GM18502 (cell line): ENCODE data around the gene MEGF8.

ENCODE experiments used
- ATAC-seq: cut with Tn5 transposase; IDR thresholded peaks from one replicate; pipeline ENCODE4 v1.9.1; 2021; ENCODE audit warnings: mild to moderate bottlenecking; ENCODE audit not compliant: unreplicated experiment, poor library complexity

Gene MEGF8

DNA sequence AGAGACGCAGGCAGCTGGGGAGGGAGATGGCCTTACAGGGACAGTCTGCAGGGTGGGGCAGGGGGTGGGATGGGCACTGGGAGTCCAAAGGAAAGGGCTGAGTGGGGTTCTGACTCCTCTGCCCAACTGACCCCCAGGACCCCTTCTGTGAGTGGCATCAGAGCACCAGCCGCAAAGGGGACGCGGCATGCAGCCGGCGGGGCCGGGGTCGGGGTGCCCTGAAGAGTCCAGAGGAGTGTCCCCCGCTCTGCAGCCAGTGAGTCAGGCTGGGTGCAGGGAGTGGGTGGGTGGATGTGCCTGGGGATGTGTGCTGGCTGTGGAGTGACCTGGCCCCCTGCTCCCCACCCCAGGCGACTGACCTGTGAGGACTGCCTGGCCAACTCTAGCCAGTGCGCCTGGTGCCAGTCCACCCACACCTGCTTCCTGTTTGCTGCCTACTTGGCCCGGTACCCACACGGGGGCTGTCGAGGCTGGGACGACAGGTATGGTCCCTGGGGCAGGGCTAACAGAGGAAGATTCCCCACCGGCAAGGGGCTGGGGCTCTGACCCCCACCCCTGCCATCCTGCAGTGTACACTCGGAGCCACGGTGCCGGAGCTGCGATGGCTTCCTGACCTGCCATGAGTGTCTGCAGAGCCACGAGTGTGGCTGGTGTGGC lies 25.8 kb downstream of the MEGF8 start:
- no peak for ATAC-seq

DNA sequence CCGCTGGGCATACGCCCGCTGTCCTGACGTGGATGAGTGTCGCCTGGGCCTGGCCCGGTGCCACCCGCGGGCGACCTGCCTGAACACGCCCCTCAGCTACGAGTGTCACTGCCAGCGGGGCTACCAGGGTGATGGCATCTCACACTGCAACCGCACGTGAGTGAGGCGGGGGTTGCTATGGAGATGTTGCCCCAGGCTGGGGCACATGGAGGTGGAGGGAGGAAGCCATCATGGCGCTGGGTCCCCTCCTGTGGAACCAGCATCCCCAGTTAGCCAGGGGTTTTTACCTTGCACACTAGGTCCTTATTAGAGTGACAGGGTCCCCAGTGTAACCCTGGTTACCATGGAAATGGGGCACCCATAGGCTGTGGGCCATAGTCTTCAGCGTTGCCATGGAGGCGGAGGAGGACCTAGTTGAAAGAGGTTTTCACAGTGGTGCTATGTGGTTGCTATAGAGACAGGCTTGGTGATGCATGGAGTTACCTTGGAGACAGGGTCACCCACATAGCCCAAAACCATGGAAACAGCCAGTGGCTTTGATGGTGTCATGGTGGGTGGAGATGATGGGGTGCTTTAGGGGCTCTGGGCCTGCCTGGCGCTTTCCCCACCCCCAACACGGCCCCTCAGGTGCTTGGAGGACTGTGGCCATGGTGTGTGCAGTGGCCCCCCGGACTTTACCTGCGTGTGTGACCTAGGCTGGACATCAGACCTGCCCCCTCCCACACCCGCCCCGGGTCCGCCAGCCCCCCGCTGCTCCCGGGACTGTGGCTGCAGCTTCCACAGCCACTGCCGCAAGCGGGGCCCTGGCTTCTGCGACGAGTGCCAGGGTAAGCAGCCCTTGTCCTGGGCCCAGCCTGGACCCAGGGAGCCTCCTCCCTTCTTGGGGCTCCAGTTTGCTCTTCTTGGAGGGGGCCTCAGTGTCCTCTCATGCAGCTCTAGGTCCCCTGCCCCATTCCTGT lies 27.1 kb downstream of the MEGF8 start:
- ATAC-seq = no peak

DNA sequence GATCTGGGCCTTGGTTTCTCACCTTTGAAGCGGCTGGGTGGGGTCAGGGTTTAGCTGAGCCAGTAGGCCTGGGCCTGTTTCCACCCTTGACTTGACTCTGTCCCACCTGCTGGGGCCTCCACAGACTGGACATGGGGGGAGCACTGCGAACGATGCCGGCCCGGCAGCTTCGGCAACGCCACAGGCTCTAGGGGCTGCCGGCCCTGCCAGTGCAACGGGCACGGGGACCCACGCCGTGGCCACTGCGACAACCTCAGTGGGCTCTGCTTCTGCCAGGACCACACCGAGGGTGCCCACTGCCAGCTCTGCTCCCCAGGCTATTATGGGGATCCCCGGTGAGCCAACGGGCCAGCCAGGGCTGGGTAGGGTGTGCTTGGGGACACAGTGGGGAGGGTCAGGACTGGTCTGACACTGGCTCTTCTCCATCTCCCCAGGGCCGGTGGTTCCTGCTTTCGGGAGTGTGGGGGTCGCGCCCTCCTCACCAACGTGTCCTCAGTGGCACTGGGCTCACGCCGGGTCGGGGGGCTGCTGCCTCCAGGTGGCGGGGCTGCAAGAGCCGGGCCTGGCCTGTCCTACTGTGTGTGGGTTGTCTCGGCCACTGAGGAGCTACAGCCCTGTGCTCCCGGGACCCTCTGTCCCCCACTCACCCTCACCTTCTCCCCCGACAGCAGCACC lies 28.0 kb downstream of the MEGF8 start:
- no peak for ATAC-seq

DNA sequence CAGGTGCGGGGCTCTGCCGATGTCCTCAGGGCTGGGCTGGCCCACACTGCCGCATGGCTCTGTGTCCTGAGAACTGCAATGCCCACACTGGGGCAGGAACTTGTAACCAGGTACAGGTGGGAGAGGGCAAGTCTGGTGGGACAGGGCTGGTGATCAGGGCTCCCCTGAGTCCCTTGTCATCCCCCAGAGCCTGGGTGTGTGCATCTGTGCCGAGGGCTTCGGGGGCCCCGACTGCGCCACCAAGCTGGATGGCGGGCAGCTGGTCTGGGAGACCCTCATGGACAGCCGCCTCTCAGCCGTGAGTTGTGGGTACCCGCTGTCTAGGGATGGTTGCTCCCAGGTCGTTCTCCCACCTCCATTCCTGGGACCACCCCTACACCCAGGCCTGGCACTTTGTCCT lies 30.5 kb downstream of the MEGF8 start:
- ATAC-seq = no peak

DNA sequence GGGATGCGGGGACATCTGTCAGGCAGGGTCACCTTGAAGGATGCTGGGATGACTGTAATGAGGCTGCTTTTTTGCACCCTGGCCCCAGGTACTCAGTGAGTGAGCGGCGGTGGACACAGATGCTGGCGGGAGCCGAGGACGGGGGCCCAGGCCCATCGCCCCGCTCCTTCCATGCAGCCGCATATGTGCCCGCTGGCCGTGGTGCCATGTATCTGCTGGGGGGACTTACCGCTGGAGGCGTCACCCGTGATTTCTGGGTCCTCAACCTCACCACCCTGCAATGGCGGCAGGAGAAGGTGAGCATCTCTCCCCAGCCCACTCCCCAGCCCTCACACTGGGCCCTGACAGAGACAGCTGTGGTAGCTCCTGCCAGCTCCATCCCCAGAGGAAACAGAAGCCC lies 31.3 kb downstream of the MEGF8 start:
- no peak for ATAC-seq

DNA sequence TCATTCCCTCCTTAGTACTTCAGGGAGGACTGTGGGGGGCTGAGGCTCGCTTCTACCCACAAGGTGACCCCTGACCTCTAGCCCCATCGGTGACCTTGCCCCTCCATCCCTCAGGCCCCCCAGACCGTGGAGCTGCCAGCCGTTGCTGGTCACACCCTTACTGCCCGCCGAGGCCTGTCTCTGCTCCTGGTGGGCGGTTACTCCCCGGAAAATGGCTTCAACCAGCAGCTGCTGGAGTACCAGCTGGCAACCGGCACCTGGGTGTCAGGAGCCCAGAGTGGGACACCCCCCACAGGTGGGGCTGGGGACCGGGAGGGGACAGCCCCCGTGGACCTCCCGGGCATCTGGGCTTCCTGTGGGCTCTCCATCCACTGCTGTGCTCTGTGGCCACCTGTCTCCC lies 31.9 kb downstream of the MEGF8 start:
- ATAC-seq = no peak

DNA sequence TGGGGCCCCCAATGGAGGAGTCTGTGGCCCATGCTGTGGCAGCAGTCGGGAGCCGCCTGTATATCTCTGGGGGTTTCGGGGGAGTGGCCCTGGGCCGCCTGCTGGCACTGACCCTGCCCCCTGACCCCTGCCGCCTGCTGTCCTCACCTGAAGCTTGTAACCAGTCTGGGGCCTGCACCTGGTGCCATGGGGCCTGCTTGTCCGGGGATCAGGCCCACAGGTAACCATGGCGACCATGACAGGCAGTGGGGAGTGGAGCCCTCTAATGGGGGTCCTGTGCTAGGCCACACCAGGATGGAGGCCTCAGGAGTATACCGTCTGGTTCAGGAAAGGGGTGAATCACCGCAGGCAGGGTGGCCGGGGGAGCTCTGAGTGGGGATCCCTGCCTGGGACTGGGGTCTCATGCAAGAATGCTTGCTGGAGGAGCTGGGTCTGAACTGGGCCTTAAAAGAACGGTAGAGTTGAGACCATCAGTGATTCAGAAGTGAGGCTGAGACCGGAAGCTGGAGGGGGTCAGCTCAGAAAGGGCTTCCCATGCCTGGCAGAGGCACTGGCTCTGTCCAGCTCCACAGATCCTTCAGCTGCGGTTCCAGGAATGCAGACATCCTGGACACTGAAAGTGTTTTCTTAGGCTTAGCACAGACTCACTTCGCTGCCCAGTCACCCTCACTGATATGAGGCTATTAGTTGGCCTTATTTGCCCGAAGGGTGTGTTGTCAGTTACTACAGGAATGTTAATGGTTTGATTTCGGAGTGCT lies 35.5 kb downstream of the MEGF8 start:
- ATAC-seq = no peak

DNA sequence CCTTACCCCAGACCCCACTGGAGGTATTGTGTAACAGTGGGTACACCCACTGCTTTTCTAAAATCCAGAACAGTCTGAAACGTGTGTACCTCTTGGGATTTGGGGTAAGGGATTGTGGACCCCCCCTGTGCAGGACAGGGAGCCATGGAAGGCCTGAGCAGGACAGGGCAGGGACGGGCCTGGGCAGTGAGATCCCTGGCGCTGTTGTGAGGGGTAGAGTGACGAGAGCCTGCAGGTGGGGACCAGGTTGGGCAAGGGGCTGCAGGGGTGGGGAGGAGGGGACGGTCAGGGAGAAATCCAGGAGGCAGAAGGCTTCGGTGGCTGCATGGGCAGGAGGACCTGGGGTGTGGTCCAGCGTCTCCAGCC lies 36.1 kb downstream of the MEGF8 start:
- no peak for ATAC-seq

DNA sequence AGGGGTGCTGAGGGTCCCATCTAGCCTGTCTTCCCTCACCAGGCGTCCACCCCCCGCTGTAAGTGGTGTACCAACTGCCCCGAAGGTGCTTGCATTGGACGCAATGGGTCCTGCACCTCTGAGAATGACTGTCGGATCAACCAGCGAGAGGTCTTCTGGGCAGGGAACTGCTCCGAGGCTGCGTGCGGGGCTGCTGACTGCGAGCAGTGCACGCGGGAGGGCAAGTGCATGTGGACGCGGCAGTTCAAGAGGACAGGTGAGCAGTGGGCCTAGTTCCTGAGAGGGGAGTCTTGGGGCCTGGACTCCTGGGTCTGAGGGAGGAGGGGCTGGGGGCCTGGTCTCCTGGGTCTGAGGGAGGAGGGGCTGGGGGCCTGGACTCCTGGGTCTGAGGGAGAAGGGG lies 36.9 kb downstream of the MEGF8 start:
- no peak for ATAC-seq

DNA sequence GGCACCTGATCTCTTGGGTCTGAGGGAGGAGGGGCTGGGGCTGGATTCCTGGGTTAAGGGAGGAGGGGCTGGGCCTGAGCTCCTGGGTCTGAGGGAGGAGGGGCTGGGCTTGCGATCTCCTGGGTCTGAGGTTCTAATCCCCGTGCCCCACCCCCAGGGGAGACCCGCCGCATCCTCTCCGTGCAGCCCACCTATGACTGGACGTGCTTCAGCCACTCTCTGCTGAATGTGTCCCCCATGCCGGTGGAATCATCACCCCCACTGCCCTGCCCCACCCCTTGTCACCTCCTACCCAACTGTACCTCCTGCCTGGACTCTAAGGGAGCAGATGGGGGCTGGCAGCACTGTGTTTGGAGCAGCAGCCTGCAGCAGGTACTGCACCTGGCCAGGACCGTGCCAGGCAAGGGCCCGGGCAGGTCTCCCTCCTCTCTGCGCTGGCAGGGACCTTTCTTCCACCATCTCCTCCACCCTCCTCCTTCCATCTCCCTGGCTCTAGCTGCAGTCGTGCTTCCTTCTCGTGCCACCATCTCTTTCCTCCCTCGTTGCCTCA lies 37.5 kb downstream of the MEGF8 start:
- ATAC-seq = no peak

DNA sequence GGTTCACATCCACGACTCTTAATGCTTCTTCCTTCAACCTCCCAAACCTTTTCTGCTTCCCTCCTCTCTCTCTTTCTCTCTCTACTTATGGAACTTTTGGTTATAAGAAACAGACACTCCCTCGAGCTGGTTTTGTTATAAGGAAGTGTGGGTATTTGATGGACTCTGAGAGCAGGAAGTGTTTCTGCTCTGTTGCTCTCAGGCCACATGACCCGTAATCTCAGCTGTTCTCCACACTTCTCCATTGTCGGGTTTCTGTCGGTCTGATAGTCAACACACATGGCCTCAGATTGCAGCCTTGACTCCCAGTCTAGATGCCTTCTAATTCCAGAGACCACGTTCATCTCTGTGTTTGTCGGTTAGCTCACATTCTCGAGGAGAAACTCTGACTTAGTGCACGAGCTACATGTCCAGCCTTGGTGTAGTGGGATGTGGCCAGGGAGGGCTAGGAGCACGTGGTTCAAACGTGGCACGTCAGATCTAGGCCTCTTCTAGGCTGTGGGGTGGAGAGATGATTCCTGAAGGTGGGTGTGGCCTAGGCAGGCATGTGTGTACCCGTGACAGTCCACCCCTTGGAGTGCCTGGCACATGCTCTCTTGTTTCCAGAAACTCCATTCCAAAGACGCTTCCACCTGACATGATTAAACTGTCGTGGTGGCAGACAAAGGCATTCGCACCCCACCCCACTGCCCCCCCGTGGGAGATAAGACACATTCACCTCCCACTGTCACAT lies 38.3 kb downstream of the MEGF8 start:
- no peak for ATAC-seq

DNA sequence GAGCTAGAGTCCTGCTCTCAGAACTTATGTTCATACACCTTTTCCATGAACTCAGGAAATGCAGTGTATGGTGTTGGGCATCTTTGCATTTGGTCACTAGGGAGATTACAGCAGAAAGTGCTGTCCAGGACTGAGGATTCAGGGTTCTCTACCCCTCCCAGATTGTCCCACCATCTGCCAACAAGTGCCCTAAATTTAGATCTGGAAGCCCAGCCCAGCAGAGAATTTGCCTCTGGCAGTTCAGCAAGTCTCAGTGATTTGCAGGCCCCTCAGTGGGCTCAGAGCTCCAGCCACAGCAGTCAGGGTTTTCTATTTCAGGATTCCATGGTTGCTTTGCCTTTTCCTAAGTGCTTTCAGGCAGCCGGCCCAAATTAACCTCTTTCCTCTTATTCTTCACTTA lies 41.2 kb downstream of the MEGF8 start:
- ATAC-seq = no peak

DNA sequence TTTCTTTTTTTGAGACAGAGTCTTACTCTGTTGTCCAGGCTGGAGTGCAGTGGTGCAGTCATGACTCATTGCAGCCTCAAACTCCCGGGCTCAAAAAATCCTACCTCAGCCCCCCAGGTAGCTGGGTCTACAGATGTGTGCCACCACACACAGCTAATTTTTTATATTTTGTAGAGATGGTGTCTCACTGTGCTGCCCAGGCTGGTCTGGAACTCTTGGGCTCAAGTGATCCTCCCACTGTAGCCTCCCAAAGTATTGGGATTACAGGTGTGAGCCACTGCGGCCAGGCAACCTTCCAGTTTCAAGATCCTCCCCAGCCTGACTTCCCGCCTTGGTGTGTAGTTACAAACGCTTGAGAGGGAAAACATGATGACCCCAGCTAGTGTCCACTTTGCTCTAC lies 42.5 kb downstream of the MEGF8 start:
- no peak for ATAC-seq

DNA sequence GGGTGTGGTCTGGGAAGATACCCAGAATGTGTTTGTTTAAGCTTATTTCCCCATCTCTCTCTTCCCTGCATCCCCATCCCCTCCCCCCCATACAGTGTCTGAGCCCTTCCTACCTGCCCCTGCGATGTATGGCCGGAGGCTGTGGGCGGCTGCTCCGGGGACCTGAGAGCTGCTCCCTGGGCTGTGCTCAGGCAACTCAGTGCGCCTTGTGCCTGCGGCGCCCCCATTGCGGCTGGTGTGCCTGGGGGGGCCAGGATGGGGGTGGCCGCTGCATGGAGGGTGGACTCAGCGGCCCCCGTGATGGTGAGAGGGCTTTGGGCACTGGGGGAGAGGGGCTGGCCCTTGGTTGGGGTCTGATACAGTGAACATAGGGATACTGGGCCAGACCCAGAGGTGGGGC lies 42.9 kb downstream of the MEGF8 start:
- ATAC-seq = no peak

DNA sequence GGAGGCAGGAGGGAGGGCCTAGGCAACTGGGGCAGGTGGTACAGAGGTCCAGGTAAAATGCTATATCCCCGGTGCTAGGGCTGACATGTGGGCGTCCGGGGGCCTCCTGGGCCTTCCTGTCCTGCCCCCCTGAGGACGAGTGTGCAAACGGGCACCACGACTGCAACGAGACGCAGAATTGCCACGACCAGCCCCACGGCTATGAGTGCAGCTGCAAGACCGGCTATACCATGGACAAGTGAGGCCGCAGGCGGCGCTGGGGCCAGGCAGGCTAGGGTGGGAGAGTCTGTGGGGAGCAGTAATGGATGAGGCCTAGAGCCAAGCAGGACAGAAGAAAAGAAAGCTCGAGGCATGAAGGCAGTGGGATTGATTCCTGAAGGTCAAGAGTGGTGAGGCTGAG lies 43.3 kb downstream of the MEGF8 start:
- ATAC-seq = no peak

DNA sequence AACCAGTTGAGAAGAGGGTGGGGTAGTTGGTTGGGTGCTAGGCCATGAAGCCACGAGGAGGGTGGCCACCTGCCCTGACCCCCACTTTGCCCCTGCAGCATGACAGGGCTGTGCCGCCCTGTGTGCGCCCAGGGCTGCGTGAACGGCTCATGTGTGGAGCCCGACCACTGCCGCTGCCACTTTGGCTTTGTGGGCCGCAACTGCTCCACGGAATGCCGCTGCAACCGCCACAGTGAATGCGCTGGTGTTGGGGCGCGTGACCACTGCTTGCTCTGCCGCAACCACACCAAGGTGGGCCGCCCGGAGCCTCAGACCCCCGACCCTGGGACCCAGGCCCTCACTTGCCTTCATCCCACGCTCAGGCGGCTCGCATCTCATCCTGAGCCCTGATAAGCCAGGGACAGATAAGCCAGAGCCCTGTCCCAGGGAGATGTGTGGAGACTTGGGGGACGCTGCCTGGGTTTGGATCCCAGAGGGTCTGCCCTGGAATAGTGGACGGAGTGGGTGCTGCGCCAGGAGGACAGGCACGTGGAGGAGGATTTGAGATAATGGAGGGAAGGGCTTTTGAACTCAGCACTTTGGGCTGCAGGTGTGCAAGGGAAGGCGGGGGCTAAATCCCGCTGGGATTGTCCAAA lies 44.1 kb downstream of the MEGF8 start:
- ATAC-seq = no peak

DNA sequence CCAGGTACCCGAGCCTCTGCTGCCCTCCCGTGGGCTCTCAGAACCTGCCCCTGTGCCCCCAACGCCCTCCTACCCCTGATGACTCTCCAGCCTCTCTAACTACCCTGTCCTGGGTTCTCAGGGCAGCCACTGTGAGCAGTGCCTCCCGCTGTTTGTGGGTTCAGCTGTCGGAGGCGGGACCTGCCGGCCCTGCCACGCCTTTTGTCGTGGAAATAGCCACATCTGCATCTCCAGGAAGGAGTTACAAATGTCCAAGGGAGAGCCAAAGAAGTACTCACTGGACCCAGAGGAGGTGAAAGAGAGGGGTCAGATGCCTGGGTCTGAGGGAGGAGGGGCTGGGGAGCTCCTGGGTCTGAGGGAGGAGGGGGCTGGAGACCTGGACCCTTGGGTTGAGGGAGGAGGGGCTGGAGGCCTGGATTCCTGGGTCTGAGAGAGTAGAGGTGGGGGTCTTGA lies 44.7 kb downstream of the MEGF8 start:
- no peak for ATAC-seq

DNA sequence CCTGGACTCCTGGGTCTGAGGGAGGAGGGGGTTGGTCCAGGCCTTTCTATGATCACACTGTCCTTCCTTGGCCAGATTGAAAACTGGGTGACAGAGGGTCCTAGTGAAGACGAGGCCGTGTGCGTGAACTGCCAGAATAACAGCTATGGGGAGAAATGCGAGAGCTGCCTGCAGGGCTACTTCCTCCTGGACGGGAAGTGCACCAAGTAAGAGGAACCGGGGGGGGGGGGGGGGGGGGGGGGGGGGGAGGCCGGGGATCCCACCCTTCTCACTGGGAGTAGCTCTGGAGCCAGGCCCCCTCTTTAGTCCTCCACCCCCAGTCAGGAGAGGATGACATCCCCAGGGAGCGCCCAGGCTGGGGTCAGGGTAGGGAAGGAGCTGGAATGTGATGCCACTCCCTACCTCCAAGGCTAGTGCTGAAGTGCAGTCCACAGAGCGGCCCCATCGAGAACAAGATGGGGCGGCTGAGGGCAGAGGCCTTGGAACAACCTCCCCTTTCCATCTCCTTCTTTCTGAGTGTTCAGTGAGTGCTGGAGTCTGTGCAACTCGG lies 45.3 kb downstream of the MEGF8 start:
- ATAC-seq = no peak

DNA sequence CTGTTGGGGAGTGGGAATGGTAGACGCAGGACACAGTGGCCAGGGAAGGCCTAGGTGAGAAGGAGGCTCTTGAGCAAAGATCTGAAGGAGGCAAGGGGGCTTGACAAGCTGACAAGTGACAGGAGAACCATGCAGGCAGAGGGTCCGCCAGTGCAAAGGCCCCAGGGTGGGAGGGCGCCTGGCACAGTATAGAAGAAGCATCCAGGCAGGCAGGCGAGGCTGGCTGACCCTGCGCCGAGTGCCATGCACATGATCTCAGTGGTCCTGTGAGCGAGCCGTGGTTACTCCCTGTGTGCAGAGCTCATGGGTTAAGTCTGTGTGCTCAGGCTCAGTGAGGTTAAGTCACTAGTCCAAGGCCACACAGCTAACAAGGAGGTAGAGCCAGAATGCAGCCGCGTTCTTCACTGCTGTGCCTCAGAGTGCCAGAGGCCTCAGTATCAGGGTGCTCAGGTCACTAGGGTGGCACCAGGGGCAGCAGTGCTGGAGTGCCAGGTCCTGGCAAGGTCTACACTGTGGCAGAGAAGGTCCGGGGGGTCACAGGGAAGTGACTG lies 49.5 kb downstream of the MEGF8 start:
- ATAC-seq = no peak
